Mesenchymal stem cell (in vitro differentiated cells and primary cell): ENCODE results near the gene VIT.

Experiments used
- DNase-seq: peaks from one replicate; pipeline ENCODE4 v3.0.0-alpha.2; 2013
- H2AFZ ChIP-seq: one replicate; pipeline ENCODE4 v1.6.1; 2013; ENCODE audit warnings: low read depth, mild to moderate bottlenecking, control low read depth, inconsistent platforms, low read length, moderate library complexity
- H2AK5ac ChIP-seq: 2 replicates; pipeline ENCODE4 v1.6.1; 2013; ENCODE audit warnings: low read length, moderate library complexity, mild to moderate bottlenecking, inconsistent platforms; ENCODE audit not compliant: severe bottlenecking
- H2BK120ac ChIP-seq: one replicate; pipeline ENCODE4 v1.6.1; 2013; ENCODE audit warnings: low read depth, mild to moderate bottlenecking, inconsistent platforms, low read length, moderate library complexity
- H2BK12ac ChIP-seq, 2 experiments: one replicate each; pipeline ENCODE4 v1.6.1; 2013; ENCODE audit warnings: inconsistent platforms in 2 of 2, low read length in 2 of 2, mild to moderate bottlenecking in 2 of 2, moderate library complexity in 2 of 2, control low read depth in 1 of 2
- H2BK15ac ChIP-seq: one replicate; pipeline ENCODE4 v1.6.1; 2013; ENCODE audit warnings: mild to moderate bottlenecking, low read depth, inconsistent platforms; ENCODE audit not compliant: poor library complexity, severe bottlenecking
- H2BK5ac ChIP-seq: 2 replicates; pipeline ENCODE4 v1.6.1; 2013; ENCODE audit warnings: low read depth, mild to moderate bottlenecking, low read length, control low read depth, inconsistent platforms; ENCODE audit not compliant: poor library complexity, severe bottlenecking
- H3K14ac ChIP-seq, 2 experiments: one replicate each; pipeline ENCODE4 v1.6.1; 2013; ENCODE audit warnings: inconsistent platforms in 2 of 2, low read length in 2 of 2, control low read depth in 1 of 2, mild to moderate bottlenecking in 1 of 2, moderate library complexity in 1 of 2
- H3K18ac ChIP-seq, 2 experiments: one replicate each; pipeline ENCODE4 v1.6.1; 2013; ENCODE audit warnings: inconsistent platforms in 2 of 2, low read length in 2 of 2, control low read depth in 1 of 2, low read depth in 1 of 2, mild to moderate bottlenecking in 1 of 2
- H3K23ac ChIP-seq, 2 experiments: one replicate each; pipeline ENCODE4 v1.6.1; 2013; ENCODE audit warnings: inconsistent platforms in 2 of 2, low read length in 2 of 2, mild to moderate bottlenecking in 2 of 2, moderate library complexity in 2 of 2, control low read depth in 1 of 2
- H3K27ac ChIP-seq: 2 replicates; pipeline ENCODE4 v1.5.1; 2013; ENCODE audit warnings: mild to moderate bottlenecking, moderate library complexity, low read length, control low read depth, inconsistent platforms; ENCODE audit not compliant: poor library complexity, severe bottlenecking
- H3K27me3 ChIP-seq, 2 experiments: 2 replicates each; pipeline versions ENCODE4 v1.6.1 to v1.7.0; 2013; ENCODE audit warnings: low read length in 2 of 2, mild to moderate bottlenecking in 2 of 2, moderate library complexity in 2 of 2, control low read depth in 1 of 2, inconsistent platforms in 1 of 2; ENCODE audit not compliant: control insufficient read depth in 1 of 2, insufficient read depth in 1 of 2
- H3K36me3 ChIP-seq, 2 experiments: 2 replicates each; pipeline versions ENCODE4 v1.6.1 to v1.7.0; 2013; ENCODE audit warnings: low read length in 2 of 2, control low read depth in 1 of 2, inconsistent platforms in 1 of 2, low read depth in 1 of 2, mild to moderate bottlenecking in 1 of 2; ENCODE audit not compliant: insufficient read depth in 2 of 2, control insufficient read depth in 1 of 2
- H3K4ac ChIP-seq, 2 experiments: one replicate each; pipeline ENCODE4 v1.6.1; 2013; ENCODE audit warnings: inconsistent platforms in 2 of 2, low read length in 2 of 2, mild to moderate bottlenecking in 2 of 2, moderate library complexity in 2 of 2, control low read depth in 1 of 2, low read depth in 1 of 2
- H3K4me1 ChIP-seq: 2 replicates; pipeline ENCODE4 v1.6.1; 2013; ENCODE audit warnings: low read depth, low read length, control low read depth; ENCODE audit not compliant: control insufficient read depth, insufficient read depth
- H3K4me2 ChIP-seq: 2 replicates; pipeline ENCODE4 v1.6.1; 2013; ENCODE audit warnings: low read length, mild to moderate bottlenecking, inconsistent platforms; ENCODE audit not compliant: poor library complexity, severe bottlenecking
- H3K4me3 ChIP-seq, 2 experiments: 2 replicates each; pipeline versions ENCODE4 v1.5.1 to v1.7.0; 2013; ENCODE audit warnings: low read length in 2 of 2, mild to moderate bottlenecking in 2 of 2, control low read depth in 1 of 2, low read depth in 1 of 2; ENCODE audit not compliant: insufficient read depth in 1 of 2
- H3K79me1 ChIP-seq: replicated peaks from 2 replicates; pipeline ENCODE4 v1.6.1; 2013; ENCODE audit warnings: mild to moderate bottlenecking, control low read depth, low read length, inconsistent platforms; ENCODE audit not compliant: poor library complexity, severe bottlenecking
- H3K9ac ChIP-seq: 2 replicates; pipeline ENCODE4 v1.7.0; 2013; ENCODE audit warnings: mild to moderate bottlenecking, low read length, moderate library complexity
- H3K9me3 ChIP-seq: 2 replicates; pipeline ENCODE4 v1.7.0; 2013; ENCODE audit warnings: mild to moderate bottlenecking, low read length; ENCODE audit not compliant: control insufficient read depth
- H4K8ac ChIP-seq: one replicate; pipeline ENCODE4 v1.6.1; 2013; ENCODE audit warnings: inconsistent platforms, mild to moderate bottlenecking, low read length, moderate library complexity
- H4K91ac ChIP-seq: one replicate; pipeline ENCODE4 v1.6.1; 2013; ENCODE audit warnings: mild to moderate bottlenecking, low read length, inconsistent platforms
- whole genome bisulfite sequencing: methylation state at CpG from one replicate; pipeline ENCODE4 v1.1.7; 2013; ENCODE audit warnings: mixed read lengths; 5-methylcytosine and 5-hydroxymethylcytosine counted together

The VIT gene

DNA sequence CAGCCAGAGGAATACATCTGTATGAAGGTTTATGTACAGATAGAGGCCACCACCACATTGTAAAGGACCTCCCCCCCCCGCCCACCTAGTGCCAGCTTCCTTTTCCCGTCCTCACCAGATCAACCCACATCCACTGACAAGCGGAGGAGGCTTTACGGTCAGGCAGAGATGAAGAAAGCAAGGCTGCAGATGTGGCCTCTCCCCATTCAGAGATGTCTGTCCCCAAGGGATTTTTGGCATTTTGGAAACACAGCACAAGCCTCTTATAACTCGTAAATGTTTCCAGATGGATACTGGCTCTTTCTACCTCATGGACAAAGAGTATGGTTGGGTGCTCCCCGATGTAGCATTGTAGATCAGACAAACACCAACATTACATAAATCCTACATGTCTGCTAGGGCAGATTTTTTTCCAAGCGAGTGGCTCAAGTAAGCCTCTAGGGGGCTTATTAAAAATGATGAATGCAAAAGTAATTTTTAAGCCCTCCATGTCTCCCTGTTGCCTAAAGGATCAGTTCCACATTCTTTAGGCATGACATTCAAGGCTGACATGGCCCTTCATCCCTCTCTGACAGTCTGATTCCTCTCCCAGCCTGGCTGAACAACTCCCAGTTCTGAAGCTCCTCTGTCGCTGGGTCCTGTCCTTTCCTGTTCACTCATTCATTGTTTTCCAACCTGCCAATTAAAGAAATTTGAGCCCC, 11.7 kb downstream of the VIT start:
- 78% methylated on average over 8 of the region's 8 CpGs for WGBS
- no peak overlapping the region for H2AFZ ChIP-seq
- H2BK5ac ChIP-seq, result no peak overlapping the region
- no peak overlapping the region for H3K14ac ChIP-seq
- peak overlapping the region; percentile 46 for H2AK5ac ChIP-seq
- no peaks in the 10 kb centered on the region for H3K27me3 ChIP-seq
- no peak overlapping the region for H3K18ac ChIP-seq
- H2BK120ac ChIP-seq, result no peak overlapping the region
- H4K8ac ChIP-seq, result no peak overlapping the region
- no peak overlapping the region for H3K4ac ChIP-seq
- peak overlapping the region; percentile 78 for H3K9ac ChIP-seq
- no peak overlapping the region for H3K23ac ChIP-seq
- DNase-seq, result no peak
- no peaks in the 10 kb centered on the region for H3K36me3 ChIP-seq
- H3K4me3 ChIP-seq, result peak overlapping the region in 1 of 2 experiments; percentile 22
- no peak overlapping the region for H2BK12ac ChIP-seq
- peak overlapping the region; percentile 81 for H3K27ac ChIP-seq
- no peaks in the 10 kb centered on the region for H3K79me1 ChIP-seq
- H3K4me2 ChIP-seq, result no peak overlapping the region
- no peak overlapping the region for H4K91ac ChIP-seq
- H3K9me3 ChIP-seq, result peaks cover 6% of the 10 kb centered on the region
- peaks cover 13% of the 10 kb centered on the region for H3K4me1 ChIP-seq
- H2BK15ac ChIP-seq, result peak overlapping the region; percentile 34

DNA sequence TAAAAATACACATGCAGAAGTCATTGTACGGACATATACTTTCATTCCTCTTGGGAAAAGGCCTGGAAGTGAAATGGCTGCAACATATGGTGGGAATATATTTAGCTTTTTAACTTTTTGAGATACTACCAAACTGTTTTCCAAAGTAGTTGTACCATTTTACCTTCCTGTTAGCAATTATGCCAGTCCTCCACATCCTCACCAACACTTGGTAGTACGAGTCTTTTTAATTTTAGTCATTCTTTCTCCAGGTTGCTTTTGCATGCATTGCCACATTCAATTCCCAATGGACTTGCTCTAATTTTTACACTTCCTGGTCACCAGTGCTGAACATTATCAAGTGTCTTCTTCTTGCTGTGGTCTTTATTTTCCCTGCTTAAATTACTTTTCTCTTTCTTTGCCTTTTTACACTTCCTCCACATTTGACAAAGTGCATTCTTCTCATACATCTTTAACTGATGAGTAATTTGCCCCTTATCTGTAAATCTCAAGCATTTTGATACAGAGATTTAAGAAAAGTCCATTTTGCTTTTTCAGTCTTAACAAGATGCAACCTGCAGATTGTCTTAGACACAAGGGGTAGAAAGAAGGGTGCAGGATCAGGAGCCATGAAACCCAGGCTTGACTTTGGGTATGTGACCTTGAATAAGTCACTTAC, 14.5 kb downstream of the VIT start:
- no peak overlapping the region for H2BK5ac ChIP-seq
- no peaks in the 10 kb centered on the region for H3K36me3 ChIP-seq
- H3K79me1 ChIP-seq, result no peaks in the 10 kb centered on the region
- no peak overlapping the region for H2AFZ ChIP-seq
- no peak overlapping the region for H4K8ac ChIP-seq
- H3K4me2 ChIP-seq, result no peak overlapping the region
- no peak overlapping the region for H3K4ac ChIP-seq
- WGBS, result over 99% methylated on average over 2 of the region's 2 CpGs
- H3K18ac ChIP-seq, result no peak overlapping the region
- no peak overlapping the region for H3K4me3 ChIP-seq
- H3K27me3 ChIP-seq, result no peaks in the 10 kb centered on the region
- no peak overlapping the region for H2BK120ac ChIP-seq
- peaks cover 13% of the 10 kb centered on the region for H3K4me1 ChIP-seq
- H2BK12ac ChIP-seq, result no peak overlapping the region
- no peak for DNase-seq
- no peak overlapping the region for H3K14ac ChIP-seq
- no peak overlapping the region for H3K9ac ChIP-seq
- H2AK5ac ChIP-seq, result peak overlapping the region; percentile 10
- H3K27ac ChIP-seq, result peak overlapping the region; percentile 25
- no peak overlapping the region for H3K23ac ChIP-seq
- H3K9me3 ChIP-seq, result peaks cover 6% of the 10 kb centered on the region
- no peak overlapping the region for H2BK15ac ChIP-seq
- H4K91ac ChIP-seq, result no peak overlapping the region

DNA sequence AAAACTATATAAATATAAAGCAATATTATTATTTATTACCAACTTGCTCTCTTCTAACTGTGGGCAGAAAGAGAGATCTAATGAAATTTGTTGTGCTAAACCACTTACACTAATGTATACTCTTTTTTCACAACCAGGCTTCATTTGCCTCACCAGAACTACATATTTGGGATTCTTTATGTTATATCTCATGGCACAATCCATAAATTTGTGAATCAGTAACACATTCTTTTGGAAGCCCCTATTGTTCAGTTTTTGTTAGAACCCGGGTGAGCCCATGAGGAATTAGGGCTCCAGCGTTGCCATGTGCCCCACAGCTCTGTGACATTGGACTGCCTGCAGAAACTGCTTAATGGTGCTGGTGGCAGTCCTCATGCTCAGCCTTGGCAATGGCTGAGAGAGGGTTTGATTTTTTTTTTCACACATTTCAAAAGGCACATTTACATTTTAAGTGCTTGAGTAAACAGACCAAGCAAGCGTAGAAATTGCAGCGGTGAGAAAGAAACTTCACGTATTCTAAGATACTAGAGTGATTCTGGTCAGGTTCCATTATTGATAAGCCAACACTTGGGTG, 15.3 kb downstream of the VIT start:
- DNase-seq, result no peak
- no peak overlapping the region for H2AFZ ChIP-seq

DNA sequence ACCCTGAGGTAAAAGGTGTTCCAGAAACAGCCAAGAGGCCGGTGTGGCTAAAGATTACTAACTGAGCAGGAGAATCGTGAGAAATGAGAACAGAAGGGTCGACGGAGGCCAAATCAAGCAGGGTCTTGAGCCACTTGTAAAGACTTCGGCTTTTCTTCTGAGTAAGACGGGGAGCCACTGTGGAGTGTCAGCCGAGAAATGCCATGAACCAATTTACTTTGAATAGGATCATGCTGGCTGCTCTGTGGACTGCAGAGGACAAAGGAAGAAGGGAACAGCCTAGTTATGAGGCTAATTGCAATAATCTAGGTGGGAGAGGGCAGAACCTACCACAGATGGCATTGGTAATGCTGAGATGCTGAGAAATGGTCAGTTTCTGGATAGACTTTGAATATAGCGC, 16.8 kb downstream of the VIT start:
- no peak overlapping the region for H2AFZ ChIP-seq
- H3K9me3 ChIP-seq, result peaks cover 6% of the 10 kb centered on the region
- no peak overlapping the region for H4K91ac ChIP-seq
- no peak overlapping the region for H2BK120ac ChIP-seq
- no peak overlapping the region for H2AK5ac ChIP-seq
- H3K18ac ChIP-seq, result no peak overlapping the region
- H2BK5ac ChIP-seq, result no peak overlapping the region
- no peak overlapping the region for H3K27ac ChIP-seq
- no peak overlapping the region for H3K4me3 ChIP-seq
- WGBS, result 90% methylated on average over 8 of the region's 8 CpGs
- no peak overlapping the region for H3K4ac ChIP-seq
- H2BK12ac ChIP-seq, result no peak overlapping the region
- H3K4me1 ChIP-seq, result peaks cover 6% of the 10 kb centered on the region
- no peak overlapping the region for H4K8ac ChIP-seq
- no peak overlapping the region for H3K14ac ChIP-seq
- no peak overlapping the region for H3K9ac ChIP-seq
- no peaks in the 10 kb centered on the region for H3K36me3 ChIP-seq
- no peaks in the 10 kb centered on the region for H3K79me1 ChIP-seq
- no peak overlapping the region for H2BK15ac ChIP-seq
- DNase-seq, result no peak
- H3K27me3 ChIP-seq, result no peaks in the 10 kb centered on the region
- no peak overlapping the region for H3K4me2 ChIP-seq
- no peak overlapping the region for H3K23ac ChIP-seq

More for the DNA sequence above, 15.3 kb downstream of the VIT start:
- H2BK5ac ChIP-seq, result no peak overlapping the region
- no peak overlapping the region for H3K14ac ChIP-seq
- H3K4me3 ChIP-seq, result no peak overlapping the region
- WGBS, result 63% methylated on average over 5 of the region's 5 CpGs
- H3K4ac ChIP-seq, result no peak overlapping the region
- H4K8ac ChIP-seq, result no peak overlapping the region
- H3K9ac ChIP-seq, result no peak overlapping the region
- H2BK12ac ChIP-seq, result no peak overlapping the region
- H2BK120ac ChIP-seq, result no peak overlapping the region
- peaks cover 13% of the 10 kb centered on the region for H3K4me1 ChIP-seq
- no peak overlapping the region for H3K4me2 ChIP-seq
- H2AK5ac ChIP-seq, result no peak overlapping the region
- peaks cover 6% of the 10 kb centered on the region for H3K9me3 ChIP-seq
- no peak overlapping the region for H3K23ac ChIP-seq
- no peak overlapping the region for H3K18ac ChIP-seq
- H3K79me1 ChIP-seq, result no peaks in the 10 kb centered on the region
- H2BK15ac ChIP-seq, result no peak overlapping the region
- H3K27ac ChIP-seq, result peak overlapping the region; percentile 39
- no peaks in the 10 kb centered on the region for H3K27me3 ChIP-seq
- no peak overlapping the region for H4K91ac ChIP-seq
- H3K36me3 ChIP-seq, result no peaks in the 10 kb centered on the region
